Central memory CD8-positive, alpha-beta T cell (primary cell): Measurements from ENCODE around the gene GAN.
"Not testable (repeated sequence)": the region's sequence is repeated elsewhere in the genome, so short reads cannot be mapped to it uniquely, and the experiment has no call there.

Experiments used
- ATAC-seq: fragments of 150-1000 bp; cut with Tn5 transposase; replicated peaks from 2 replicates; pipeline ENCODE4 v1.10.0; 2022; ENCODE audit warnings: mild to moderate bottlenecking, moderate FRiP score, moderate number of reproducible peaks; ENCODE audit not compliant: poor library complexity, severe bottlenecking; ENCODE audit errors: extremely low read depth
- DNase-seq, 2 donors: peaks; one replicate each; pipeline ENCODE4 v3.0.0; 2021; ENCODE audit warnings: low spot score in 2 of 2
- H3K27ac Mint-ChIP-seq: one replicate; pipeline ENCODE4 v1.8.0; 2022; ENCODE audit warnings: low read depth, mild to moderate bottlenecking, moderate library complexity, mixed read lengths
- H3K27me3 Mint-ChIP-seq: one replicate; pipeline ENCODE4 v1.8.0; 2022; ENCODE audit warnings: mixed read lengths
- H3K36me3 Mint-ChIP-seq: one replicate; pipeline ENCODE4 v1.8.0; 2022; ENCODE audit warnings: mild to moderate bottlenecking, moderate library complexity, mixed read lengths; ENCODE audit not compliant: insufficient read depth
- H3K4me1 Mint-ChIP-seq: one replicate; pipeline ENCODE4 v1.8.0; 2022; ENCODE audit warnings: mixed read lengths
- H3K4me3 Mint-ChIP-seq: one replicate; pipeline ENCODE4 v1.8.0; 2022; ENCODE audit warnings: mild to moderate bottlenecking, moderate library complexity, mixed read lengths
- H3K9me3 Mint-ChIP-seq: one replicate; pipeline ENCODE4 v1.8.0; 2022; ENCODE audit warnings: mixed read lengths

GAN gene

DNA sequence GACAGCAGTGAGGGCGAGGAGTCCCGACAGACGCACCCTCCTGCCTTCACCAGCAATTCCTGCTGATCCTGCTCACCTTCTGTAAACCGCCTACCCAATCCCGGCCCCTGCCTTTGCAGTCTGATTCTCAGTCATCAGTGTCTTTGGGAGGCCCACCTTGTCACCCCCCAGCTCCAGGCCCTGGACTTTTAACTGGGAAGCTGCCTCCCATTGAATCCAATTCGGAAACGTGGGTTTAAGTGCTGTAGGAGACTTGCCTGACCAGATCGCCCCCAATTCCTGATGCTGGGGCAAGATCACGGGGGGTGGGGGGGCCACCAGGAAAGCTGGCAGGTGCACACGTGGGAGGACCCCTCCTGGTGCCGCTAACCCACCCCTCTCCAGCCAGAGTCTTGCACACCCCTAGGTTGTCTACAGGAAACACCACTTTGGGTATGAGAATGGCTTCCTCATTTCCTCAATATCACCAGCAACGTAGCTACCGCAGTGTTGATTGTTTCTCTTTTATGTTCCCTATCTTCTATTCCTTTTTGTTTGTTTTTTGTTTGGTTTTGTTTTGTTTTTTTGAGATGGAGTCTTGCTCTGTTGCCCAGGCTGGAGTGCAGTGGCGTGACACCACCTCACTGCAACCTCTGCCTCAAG is 83.2 kb downstream of the GAN start:
- Mint-ChIP-seq H3K9me3 (no peaks in the 10 kb centered on the region), H3K27me3 (no peaks in the 10 kb centered on the region), H3K4me3 (no peak overlapping the region), H3K36me3 (no peaks in the 10 kb centered on the region), H3K4me1 (no peaks in the 10 kb centered on the region), H3K27ac (peak overlapping the region; percentile 48)
- DNase-seq: no peak
- ATAC-seq: no peak

DNA sequence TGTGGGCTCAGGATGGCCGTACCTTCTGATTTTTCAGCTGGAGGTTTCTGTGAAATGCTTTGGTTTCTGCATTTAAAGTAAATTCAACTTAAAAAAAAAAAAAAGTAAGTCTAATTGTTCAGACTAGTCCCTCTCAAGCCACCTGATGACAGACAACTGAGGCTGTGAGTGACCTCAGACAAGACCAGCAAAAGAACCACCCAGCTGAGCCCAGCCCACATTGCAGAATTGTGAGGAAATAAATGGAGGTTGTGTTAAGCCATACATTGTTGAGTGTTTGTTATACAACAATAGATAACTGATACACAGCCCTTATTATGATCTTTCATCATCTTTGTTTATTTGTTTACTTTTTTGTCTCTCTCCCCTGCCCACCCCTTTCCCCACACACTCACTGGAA is 85.1 kb downstream of the GAN start:
- no peaks in the 10 kb centered on the region for H3K27me3 Mint-ChIP-seq
- ATAC-seq: no peak

DNA sequence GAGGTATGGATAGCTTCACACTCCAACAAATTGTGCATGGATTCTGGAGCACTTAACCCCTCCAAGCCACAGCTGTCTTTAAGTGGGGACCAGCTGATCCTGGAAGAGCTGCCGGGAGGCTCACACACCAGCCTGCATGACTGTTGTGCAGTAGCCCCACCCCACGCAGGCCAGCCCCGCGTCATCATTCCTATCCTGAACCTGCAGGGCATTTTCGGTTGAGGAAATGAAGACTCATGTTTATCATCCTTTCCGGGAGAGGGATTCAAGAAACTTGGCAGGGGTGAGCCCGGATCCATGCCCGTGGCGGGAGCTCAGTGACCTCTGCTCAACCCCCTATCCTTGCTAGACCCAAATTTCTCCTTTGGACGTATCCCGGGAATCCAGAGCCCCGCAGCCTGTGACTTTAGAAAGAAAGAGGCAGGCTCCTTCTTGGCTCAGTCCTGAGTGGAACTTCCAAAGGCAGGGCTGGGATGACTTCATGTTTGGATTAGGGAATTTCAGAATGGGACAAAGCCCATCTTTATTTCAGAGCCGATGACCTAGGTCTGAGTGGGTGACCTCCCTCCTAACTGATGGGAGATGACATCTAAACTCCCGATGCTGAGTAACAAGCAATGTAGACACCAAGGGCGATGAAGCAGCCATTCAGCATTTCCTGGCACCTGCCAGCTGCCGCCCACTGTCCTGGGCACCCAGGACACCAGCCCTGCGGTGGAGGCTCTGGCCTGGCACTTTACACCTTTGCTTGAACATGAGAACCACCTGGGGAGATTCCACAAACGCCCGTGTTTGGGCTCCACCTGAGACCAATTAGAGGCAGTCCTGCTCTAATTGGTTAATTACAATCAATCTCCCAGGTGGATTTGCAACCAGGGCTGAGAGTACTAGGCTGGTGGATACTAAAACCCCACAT is 86.5 kb downstream of the GAN start:
- no peak for DNase-seq
- Mint-ChIP-seq H3K36me3 (no peaks in the 10 kb centered on the region), H3K27me3 (no peaks in the 10 kb centered on the region), H3K27ac (no peak overlapping the region), H3K9me3 (no peaks in the 10 kb centered on the region), H3K4me1 (no peaks in the 10 kb centered on the region), H3K4me3 (no peak overlapping the region)
- ATAC-seq: no peak

More for the DNA sequence above, 85.1 kb downstream of the GAN start:
- H3K4me1 Mint-ChIP-seq: no peaks in the 10 kb centered on the region
- H3K27ac Mint-ChIP-seq: no peak overlapping the region
- no peak overlapping the region for H3K4me3 Mint-ChIP-seq
- H3K9me3 Mint-ChIP-seq: no peaks in the 10 kb centered on the region
- H3K36me3 Mint-ChIP-seq: no peaks in the 10 kb centered on the region
- no peak for DNase-seq

DNA sequence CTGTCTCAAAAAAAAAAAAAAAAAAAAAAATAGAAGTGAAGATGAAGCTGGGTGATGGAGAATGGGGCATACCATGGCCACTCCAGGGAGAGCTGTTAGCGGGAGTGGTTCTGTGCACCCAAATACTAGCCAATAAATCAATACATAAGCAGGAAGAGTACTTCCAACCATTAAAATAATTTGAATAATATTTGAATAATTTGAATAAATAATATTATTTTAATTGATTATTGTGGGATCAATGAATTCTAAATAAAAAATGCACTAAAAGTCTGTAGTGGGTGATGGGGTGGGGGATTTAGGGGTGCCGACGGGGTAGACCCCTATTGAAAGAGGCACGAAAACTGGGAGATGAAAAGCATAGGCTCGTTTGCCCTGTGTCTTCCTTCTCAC is 88.4 kb downstream of the GAN start:
- no peaks in the 10 kb centered on the region for H3K9me3 Mint-ChIP-seq
- no peak for ATAC-seq
- peaks cover under 1% of the 10 kb centered on the region for H3K27me3 Mint-ChIP-seq
- no peaks in the 10 kb centered on the region for H3K36me3 Mint-ChIP-seq
- no peaks in the 10 kb centered on the region for H3K4me1 Mint-ChIP-seq
- no peak for DNase-seq
- no peak overlapping the region for H3K27ac Mint-ChIP-seq
- H3K4me3 Mint-ChIP-seq: no peak overlapping the region

DNA sequence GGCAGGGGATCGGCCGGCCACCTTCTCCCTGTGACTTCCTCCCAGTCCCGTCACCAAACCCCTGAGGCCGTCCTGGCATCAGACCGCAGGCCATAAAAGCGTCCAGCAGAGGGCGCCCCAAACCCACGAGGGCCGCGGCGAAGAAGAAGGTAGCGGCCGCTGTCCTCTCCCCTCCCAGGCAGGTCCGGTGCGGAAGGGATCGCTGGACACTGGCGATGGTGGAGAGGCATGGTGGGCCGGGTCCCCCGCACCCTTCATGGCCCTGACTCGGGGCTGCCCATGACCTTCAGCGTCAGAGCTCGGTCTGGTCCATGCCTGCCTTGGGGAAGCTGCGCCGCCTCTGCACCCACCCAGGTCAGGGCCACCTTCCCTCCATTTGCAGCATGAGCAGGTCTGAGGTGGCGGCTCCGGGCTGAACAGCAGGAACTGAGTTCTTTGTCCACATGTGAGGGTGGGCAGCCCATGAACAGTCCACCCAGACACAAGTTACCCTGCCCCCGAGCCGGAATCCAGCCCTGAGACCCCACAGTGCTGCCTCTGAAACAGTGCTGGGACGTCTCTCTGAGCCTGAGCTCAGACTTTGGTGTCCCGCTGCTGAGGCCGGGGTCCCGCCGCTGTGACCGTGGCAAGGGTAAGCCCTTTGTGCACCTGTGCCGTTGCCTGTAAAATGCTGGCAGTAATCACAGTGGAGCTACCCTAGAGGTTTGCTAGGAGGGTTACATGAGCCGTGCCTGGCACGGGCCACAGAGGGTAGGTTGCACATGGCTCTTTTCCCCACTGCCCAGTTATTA is 89.0 kb downstream of the GAN start:
- Mint-ChIP-seq H3K27ac (no peak overlapping the region), H3K9me3 (no peaks in the 10 kb centered on the region), H3K36me3 (no peaks in the 10 kb centered on the region), H3K4me3 (no peak overlapping the region), H3K4me1 (no peaks in the 10 kb centered on the region), H3K27me3 (peaks cover 6% of the 10 kb centered on the region)
- DNase-seq (peak; percentile 65 to 82), ATAC-seq (peak; percentile 80)

DNA sequence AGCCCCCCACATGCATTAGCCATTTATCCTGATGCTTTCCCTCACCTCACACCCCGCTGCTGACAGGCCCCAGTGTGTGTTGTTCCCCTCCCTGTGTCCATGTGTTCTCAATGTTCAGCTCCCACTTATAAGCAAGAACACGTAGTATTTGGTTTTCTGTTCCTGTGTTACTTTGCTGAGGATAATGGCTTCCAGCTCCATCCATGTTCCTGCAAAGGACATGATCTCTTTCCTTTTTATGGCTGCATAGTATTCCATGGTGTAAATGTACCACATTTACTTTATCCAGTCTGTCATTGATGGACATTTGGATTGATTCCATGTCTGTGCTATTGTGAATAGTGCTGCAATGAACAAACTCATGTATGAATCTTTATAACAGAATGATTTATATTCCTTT is 90.2 kb downstream of the GAN start:
- peaks cover 12% of the 10 kb centered on the region for H3K27me3 Mint-ChIP-seq
- H3K9me3 Mint-ChIP-seq, DNase-seq, ATAC-seq, H3K27ac Mint-ChIP-seq, H3K4me3 Mint-ChIP-seq, H3K4me1 Mint-ChIP-seq, H3K36me3 Mint-ChIP-seq: not testable (repeated sequence)

DNA sequence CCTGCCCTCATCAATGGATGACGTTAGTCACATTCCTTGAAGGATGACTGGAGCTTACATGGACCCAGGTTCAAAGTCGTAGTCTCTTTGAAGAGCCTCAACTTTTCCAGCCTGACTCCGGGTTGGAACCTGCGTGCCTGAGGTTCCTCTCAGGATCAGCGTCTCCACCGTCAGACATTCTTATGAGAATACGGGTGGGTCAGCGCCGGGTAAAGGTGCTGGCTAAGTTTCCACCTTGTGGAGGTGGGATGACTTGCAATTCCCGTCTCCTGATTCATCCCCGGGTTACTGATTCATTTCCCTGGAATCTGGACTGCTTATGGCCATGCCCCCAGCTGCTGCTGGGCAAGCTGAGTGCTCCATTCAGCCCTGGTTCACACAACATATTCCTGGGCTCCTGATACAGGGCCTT is 90.9 kb downstream of the GAN start:
- no peak overlapping the region for H3K4me3 Mint-ChIP-seq
- ATAC-seq (no peak), DNase-seq (no peak)
- no peaks in the 10 kb centered on the region for H3K4me1 Mint-ChIP-seq
- H3K36me3 Mint-ChIP-seq: peaks cover 2% of the 10 kb centered on the region
- peaks cover 14% of the 10 kb centered on the region for H3K27me3 Mint-ChIP-seq
- H3K9me3 Mint-ChIP-seq: no peaks in the 10 kb centered on the region
- H3K27ac Mint-ChIP-seq: no peak overlapping the region

DNA sequence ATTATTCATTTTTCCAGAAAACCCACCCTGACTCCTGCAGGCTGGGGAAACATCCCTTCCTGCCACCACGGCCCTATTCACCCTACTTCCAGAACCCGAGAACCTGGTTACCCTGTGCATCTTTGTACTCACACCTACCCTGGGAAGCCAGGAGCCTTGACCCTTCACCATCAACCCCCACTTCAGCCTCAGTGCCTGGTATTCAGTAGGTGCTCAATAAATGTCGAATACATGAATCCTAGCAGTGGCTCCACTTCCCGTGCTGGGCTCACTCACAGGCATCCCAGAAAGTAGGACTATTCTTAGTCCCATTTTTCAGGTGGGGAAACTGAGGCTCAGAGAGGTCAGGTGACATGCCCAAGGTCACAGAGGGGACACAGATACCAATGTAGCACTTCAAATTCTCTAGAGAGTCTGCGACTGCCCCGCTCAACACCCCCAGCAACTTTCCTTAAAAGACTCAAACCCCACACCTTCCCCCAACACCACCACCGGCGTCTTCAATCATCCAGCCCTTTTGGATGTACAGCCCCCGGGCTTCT is 93.7 kb downstream of the GAN start:
- Mint-ChIP-seq H3K27ac (peak overlapping the region; percentile 5), H3K9me3 (no peaks in the 10 kb centered on the region), H3K36me3 (peaks cover 3% of the 10 kb centered on the region), H3K4me1 (no peaks in the 10 kb centered on the region), H3K4me3 (no peak overlapping the region), H3K27me3 (peaks cover 20% of the 10 kb centered on the region)
- ATAC-seq: no peak
- DNase-seq: no peak

DNA sequence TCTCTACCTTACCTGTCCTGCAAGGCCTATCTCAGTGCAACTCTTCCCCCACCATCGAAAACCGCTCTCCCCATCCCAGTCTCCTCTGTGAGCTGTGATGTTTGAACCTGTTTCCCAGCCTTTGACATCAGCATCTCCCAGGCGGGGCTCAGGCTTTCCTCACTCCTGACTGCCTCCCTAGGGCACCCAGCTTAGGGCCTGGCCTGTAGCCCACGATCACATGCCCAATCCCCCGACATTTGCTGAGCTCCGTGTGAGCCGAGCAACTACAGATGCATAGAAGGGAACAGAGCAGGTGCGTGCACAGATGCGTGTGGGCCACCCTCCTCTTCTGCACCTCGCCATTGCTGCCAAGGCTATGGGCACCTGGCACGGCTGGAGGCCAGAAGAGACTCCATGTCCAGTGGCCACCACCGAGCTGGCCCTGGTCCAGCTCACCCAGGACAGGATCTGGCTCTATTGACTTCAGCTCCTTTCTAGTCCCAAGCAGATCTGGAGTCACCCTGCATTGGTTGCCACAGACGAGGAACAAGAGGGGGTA is 94.3 kb downstream of the GAN start:
- Mint-ChIP-seq H3K4me1 (no peaks in the 10 kb centered on the region), H3K27ac (peak overlapping the region; percentile 5), H3K36me3 (peaks cover 3% of the 10 kb centered on the region), H3K27me3 (peaks cover 20% of the 10 kb centered on the region), H3K4me3 (no peak overlapping the region), H3K9me3 (no peaks in the 10 kb centered on the region)
- DNase-seq (no peak), ATAC-seq (no peak)

DNA sequence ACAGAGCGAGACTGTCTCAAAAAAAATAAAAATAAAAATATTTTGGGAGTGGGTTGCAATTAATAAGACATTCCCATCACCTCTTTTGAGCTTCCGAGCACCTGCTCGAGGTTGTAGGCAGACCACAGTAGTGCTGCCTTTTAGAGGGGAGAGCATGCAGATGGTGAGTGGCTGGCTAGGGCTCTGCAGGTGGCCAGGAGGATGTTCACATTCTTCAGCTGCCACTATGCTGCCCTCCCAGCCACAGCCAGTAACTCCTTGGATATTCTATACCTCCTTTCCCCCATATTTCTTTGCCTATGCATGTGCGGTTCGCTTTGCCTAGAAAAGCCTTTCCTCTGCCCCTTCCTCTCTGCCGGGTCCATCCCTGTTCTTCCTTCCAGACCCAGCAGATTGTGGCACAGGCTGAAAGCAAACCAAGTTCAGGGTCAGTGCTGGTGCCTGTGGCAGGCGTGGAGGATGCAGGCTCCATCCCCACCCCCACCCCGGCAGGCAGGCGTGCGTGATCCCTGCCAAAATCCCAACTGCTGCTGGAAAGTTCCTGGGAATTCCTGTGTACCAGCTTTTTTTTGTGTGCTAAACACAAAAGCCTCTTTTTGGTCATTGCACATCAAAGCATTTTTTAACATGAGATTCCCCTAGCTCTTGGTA is 96.0 kb downstream of the GAN start:
- no peaks in the 10 kb centered on the region for H3K9me3 Mint-ChIP-seq
- ATAC-seq: no peak
- no peak overlapping the region for H3K27ac Mint-ChIP-seq
- no peak overlapping the region for H3K4me3 Mint-ChIP-seq
- peaks cover 20% of the 10 kb centered on the region for H3K27me3 Mint-ChIP-seq
- no peak for DNase-seq
- H3K4me1 Mint-ChIP-seq: peaks cover 5% of the 10 kb centered on the region
- H3K36me3 Mint-ChIP-seq: peaks cover 3% of the 10 kb centered on the region

DNA sequence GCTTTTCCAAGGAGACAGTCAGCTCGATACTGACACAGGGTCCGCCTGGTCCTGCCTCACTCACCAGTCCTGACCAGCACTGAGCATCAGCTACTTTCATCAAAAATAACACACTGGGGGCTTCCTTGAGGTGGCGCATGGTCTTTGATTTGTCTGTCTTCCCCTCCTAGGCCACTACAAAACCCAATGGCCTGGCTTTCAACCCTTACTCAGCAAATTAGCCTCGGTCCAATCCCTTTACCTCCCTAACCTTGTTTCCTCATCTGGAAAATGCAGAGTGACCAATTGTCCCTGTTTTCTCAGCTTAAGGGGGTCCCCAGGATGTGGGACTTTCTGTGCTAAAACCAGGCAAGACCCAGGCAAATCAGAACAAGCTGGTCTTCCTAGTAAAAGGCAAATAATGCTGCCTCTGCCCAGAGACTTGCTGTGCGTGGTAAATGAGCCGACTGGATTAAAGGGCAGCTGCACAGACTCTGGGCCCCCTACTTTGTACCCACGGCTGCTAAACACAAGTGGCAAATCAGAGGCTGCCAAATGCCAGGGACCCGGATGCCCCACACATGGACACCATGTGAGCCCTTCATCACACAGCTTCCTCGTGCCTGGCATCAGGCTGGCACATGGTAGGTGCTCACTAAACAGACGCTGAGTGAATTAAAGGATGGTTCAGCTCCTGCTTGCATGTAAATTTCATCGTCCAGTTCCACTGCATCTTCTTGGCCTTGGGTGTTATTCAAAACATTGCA is 98.7 kb downstream of the GAN start:
- Mint-ChIP-seq H3K4me1 (peaks cover 5% of the 10 kb centered on the region), H3K36me3 (peaks cover 3% of the 10 kb centered on the region), H3K27ac (no peak overlapping the region), H3K9me3 (no peaks in the 10 kb centered on the region), H3K4me3 (no peak overlapping the region), H3K27me3 (peaks cover 17% of the 10 kb centered on the region)
- DNase-seq (no peak), ATAC-seq (no peak)
